IMR-90 (cell line): Measurements from ENCODE around the gene FMN1.

Experiments used
- BHLHE40 ChIP-seq: fragments of 150-350 bp; IDR thresholded peaks from 2 replicates; pipeline ENCODE4 v1.6.1; 2016; ENCODE audit warnings: mild to moderate bottlenecking, low read depth, low read length
- CTCF ChIP-seq: conservative IDR thresholded peaks from 2 replicates; pipeline ENCODE4 v1.5.1; 2012; ENCODE audit warnings: mild to moderate bottlenecking, low read depth, low read length, improper control_type of control experiment
- MAZ ChIP-seq: IDR thresholded peaks from 2 replicates; pipeline ENCODE4 v1.6.1; 2012; ENCODE audit warnings: low read depth, mild to moderate bottlenecking, low read length, improper control_type of control experiment, moderate library complexity, borderline replicate concordance
- MXI1 ChIP-seq: IDR thresholded peaks from 2 replicates; pipeline ENCODE4 v1.6.1; 2012; ENCODE audit warnings: low read depth, mild to moderate bottlenecking, low read length, moderate library complexity, borderline replicate concordance
- POLR2A ChIP-seq: IDR thresholded peaks from 2 replicates; pipeline ENCODE4 v1.6.1; 2012; ENCODE audit warnings: mild to moderate bottlenecking, low read depth, low read length
- RAD21 ChIP-seq: IDR thresholded peaks from 2 replicates; pipeline ENCODE4 v1.6.1; 2012; ENCODE audit warnings: low read length, improper control_type of control experiment
- SMC3 ChIP-seq: fragments of 150-350 bp; IDR thresholded peaks from 2 replicates; pipeline ENCODE4 v1.6.1; 2016; ENCODE audit warnings: low read depth, mild to moderate bottlenecking, antibody characterized with exemption, low read length, moderate library complexity

GRCh38 chr15:32864051-32864450 is 330.5 kb downstream of the FMN1 start:
- TF ChIP-seq CTCF = no peak
- TF ChIP-seq MAZ = no peak
- TF ChIP-seq POLR2A = no peak
- no peak for TF ChIP-seq BHLHE40
- TF ChIP-seq RAD21 = no peak
- no peak for TF ChIP-seq MXI1
- no peak for TF ChIP-seq SMC3
